Esophagus squamous epithelium (tissue), 5 donors: ENCODE measurements around the gene SAE1. TPM values are rescaled to one million over a fixed set of nuclear protein-coding genes. Genes with fewer than 3 reads are reported as not detected.

Source experiments
- DNase-seq: peaks from one replicate; lab custom pipeline; 2025; lab: John Stamatoyannopoulos, UW
- H3K27ac ChIP-seq, 4 donors: fragments of 200-600 bp; sonication (generic); one replicate each; pipeline ENCODE4 v1.5.1; 2016 to 2019; ENCODE audit warnings: mild to moderate bottlenecking in 1 of 4
- H3K27me3 ChIP-seq, 4 donors: fragments of 200-600 bp; sonication (generic); 1 replicate in 3 of 4; 2 replicates in 1 of 4; pipeline versions ENCODE4 v1.5.1 to v1.6.0; 2017 to 2021; ENCODE audit warnings: antibody characterized with exemption in 1 of 4
- H3K36me3 ChIP-seq, 3 donors: fragments of 200-600 bp; sonication (generic); one replicate each; pipeline ENCODE4 v1.5.1; 2016 to 2019
- H3K4me1 ChIP-seq, 3 donors: fragments of 200-600 bp; sonication (generic); one replicate each; pipeline ENCODE4 v1.5.1; 2017 to 2019
- H3K4me3 ChIP-seq, 4 donors: fragments of 200-600 bp; sonication (generic); 1 replicate in 3 of 4; 2 replicates in 1 of 4; pipeline ENCODE4 v1.5.1; 2016 to 2019; ENCODE audit warnings: mild to moderate bottlenecking in 2 of 4, moderate library complexity in 1 of 4
- H3K9me3 ChIP-seq, 3 donors: fragments of 200-600 bp; sonication (generic); one replicate each; pipeline ENCODE4 v1.5.1; 2016 to 2019
- POLR2A ChIP-seq, 4 donors: fragments of 450-650 bp; IDR thresholded peaks; one replicate each; pipeline ENCODE4 v1.6.1; 2017; ENCODE audit warnings: antibody characterized with exemption in 4 of 4, mild to moderate bottlenecking in 4 of 4, moderate library complexity in 3 of 4
- WGBS, 2 donors: methylation state at CpG; one replicate each; pipeline ENCODE4 v1.1.5; 2018; 5-methylcytosine and 5-hydroxymethylcytosine counted together
- intact Hi-C: fragments of 100-400 bp; cut with DNase I; formaldehyde crosslinking; loops from one replicate; pipeline ENCODE4 v1.15.0; 2022
- total RNA-seq, 4 donors: library from RNA; depleted of rRNA; stranded (reverse); fragments of >200 nt; gene quantifications; one replicate each; pipeline ENCODE4 v1.1.0, GENCODE V29; 2016
- TF ChIP-seq, protein P1 (sequence below), 6 experiments: fragments of 450-650 bp in 4 of 6; fragments of 200-600 bp in 2 of 6; sonication (generic) in 2 of 6; IDR thresholded peaks; one replicate each; pipeline ENCODE4 v1.5.1; 2016 to 2019; ENCODE audit warnings: antibody characterized with exemption in 6 of 6, mild to moderate bottlenecking in 4 of 6, moderate library complexity in 4 of 6
- donor health status: DM: yes; HTN: yes; CAD: no.

Gene SAE1
- total RNA-seq, 4 donors from 2014 or later: 31.8 to 73.5 (median 62.1) TPM

DNA sequence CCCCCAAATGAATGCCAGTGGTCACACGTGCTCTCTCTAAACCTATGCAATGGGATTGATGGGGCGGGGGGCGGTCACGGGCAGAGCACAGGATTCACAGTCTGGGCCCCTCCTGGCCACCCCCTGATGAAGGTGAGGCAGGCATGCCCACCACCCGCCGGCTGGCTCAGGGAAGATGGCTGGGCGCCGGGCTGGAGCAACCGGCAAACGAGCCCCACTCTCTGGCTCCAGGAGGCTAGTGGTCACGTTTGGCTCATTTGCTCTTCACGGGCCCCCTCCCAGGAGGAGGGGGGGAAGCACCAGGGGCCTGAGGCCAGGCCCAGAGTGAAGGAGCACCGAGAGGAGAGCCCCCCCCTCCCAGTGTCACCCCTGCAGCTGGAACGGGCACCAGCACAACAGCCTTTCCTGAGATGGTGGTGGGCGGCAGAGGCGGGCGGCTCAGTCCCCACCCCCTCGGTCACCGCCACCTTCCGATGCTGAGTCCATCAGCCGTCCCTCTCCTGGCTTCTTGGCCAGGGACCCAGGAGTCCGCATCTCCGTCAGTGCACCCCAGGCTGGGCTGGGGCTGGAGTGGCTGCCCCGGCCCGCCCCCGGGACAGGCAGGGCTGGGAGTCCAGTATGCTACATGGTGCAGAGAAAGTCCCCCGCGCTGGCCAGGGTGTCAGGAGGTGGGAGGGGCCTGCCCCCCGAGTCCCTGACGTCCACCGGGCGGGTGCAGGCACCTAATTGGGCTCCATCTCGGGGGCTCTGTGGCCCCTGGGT, 90.6 kb downstream of the SAE1 start:
- Histone ChIP-seq H3K27me3 (no peaks in the 10 kb centered on the region), H3K9me3 (no peaks in the 10 kb centered on the region), H3K27ac (no peak overlapping the region), H3K36me3 (peaks cover 0 to 25% (median 8%) of the 10 kb centered on the region in 3 donors), H3K4me1 (peaks cover 1 to 12% (median 4%) of the 10 kb centered on the region in 3 donors), H3K4me3 (no peak overlapping the region)
- WGBS, 2 donors: 80% methylated on average over 1 of the region's 33 CpGs; no CpG with 5 or more reads in 1 of the 2 donors
- TF ChIP-seq POLR2A (IDR thresholded peaks at IDR 0.05): no peak
- TF ChIP-seq, protein P1, sequence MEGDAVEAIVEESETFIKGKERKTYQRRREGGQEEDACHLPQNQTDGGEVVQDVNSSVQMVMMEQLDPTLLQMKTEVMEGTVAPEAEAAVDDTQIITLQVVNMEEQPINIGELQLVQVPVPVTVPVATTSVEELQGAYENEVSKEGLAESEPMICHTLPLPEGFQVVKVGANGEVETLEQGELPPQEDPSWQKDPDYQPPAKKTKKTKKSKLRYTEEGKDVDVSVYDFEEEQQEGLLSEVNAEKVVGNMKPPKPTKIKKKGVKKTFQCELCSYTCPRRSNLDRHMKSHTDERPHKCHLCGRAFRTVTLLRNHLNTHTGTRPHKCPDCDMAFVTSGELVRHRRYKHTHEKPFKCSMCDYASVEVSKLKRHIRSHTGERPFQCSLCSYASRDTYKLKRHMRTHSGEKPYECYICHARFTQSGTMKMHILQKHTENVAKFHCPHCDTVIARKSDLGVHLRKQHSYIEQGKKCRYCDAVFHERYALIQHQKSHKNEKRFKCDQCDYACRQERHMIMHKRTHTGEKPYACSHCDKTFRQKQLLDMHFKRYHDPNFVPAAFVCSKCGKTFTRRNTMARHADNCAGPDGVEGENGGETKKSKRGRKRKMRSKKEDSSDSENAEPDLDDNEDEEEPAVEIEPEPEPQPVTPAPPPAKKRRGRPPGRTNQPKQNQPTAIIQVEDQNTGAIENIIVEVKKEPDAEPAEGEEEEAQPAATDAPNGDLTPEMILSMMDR (IDR thresholded peaks at IDR 0.05): no peak
- no peak for DNase-seq
- intact Hi-C loops: no loop called here

DNA sequence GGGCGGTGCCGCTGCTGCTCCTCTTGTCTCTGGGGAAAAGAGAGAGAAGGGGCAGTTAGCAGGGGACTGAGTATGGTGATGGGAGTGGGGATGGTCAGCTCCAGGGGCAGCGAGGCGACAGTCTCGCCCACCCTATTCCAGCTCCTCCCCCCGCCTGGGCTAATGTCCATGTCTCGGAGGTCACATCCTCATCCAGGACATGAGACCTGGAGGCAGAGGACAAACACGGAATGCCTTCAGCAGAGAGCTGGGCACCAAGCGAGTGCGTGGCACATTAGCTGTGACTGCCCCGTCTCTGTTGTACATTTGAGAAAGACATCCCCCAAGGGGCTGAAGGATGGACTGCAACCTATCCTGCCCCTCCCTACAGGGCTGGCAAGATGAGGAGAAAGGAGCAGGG, 91.3 kb downstream of the SAE1 start:
- H3K9me3 ChIP-seq: no peaks in the 10 kb centered on the region
- H3K36me3 ChIP-seq: peaks cover 0 to 25% (median 8%) of the 10 kb centered on the region in 3 donors
- WGBS, 2 donors: 96% methylated on average over 4 of the region's 11 CpGs; no CpG with 5 or more reads in 1 of the 2 donors
- peaks cover 8 to 18% (median 10%) of the 10 kb centered on the region in 3 donors for H3K4me1 ChIP-seq
- H3K4me3 ChIP-seq: no peak overlapping the region
- no peak overlapping the region for H3K27ac ChIP-seq
- TF ChIP-seq, protein P1 (IDR thresholded peaks at IDR 0.05): no peak
- no peak for TF ChIP-seq POLR2A (IDR thresholded peaks at IDR 0.05)
- DNase-seq: no peak
- H3K27me3 ChIP-seq: no peaks in the 10 kb centered on the region
- intact Hi-C loops: no loop called here

DNA sequence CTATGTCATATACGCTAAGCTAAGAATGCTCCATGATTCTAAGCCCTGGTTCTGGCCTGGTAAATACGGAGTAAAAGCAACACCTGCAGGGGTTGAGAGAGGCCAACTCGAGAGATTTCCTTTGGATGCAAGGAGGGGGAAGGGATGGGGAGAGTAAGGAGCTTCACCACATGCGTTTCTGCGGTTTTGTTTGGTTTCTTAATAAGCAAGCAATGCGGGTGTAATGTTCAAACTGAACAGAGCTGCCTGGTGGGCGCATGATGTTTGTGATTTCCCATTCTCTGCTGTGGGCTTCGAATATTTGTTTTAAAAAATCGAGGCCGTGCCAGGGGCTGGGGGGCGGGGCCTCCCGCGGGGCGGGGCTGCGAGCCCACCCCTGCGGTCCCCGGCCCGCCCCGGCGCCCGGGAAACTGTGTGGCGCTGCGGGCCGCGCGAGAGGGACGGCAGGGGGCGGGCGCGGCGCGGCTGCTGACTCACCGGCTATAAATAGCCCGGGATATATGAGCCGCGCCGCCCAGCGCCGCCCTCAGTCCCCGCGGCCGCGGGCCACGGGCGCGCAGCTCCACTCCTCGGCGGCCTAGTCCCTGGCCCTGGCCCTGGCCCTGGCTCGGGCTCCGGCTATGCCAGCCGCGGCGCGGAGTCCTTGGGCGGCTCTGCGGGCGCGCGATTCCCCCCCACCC, 95.3 kb downstream of the SAE1 start:
- peak overlapping the region; percentile 34 to 99 (median 74) for H3K4me3 ChIP-seq
- peaks cover 29 to 58% (median 32%) of the 10 kb centered on the region in 3 donors for H3K4me1 ChIP-seq
- peaks cover 0 to 17% (median 8%) of the 10 kb centered on the region in 3 donors for H3K36me3 ChIP-seq
- peaks cover 0 to 25% (median 0%) of the 10 kb centered on the region in 4 donors for H3K27me3 ChIP-seq
- no peaks in the 10 kb centered on the region for H3K9me3 ChIP-seq
- DNase-seq: no peak
- intact Hi-C loops: no loop called here
- TF ChIP-seq, protein P1 (IDR thresholded peaks at IDR 0.05): peak in 5 of 6 experiments; percentile 30 to 76 (median 68)
- TF ChIP-seq POLR2A (IDR thresholded peaks at IDR 0.05): peak; percentile 48 to 100 (median 98)
- H3K27ac ChIP-seq: peak overlapping the region; percentile 94 to 100 (median 98)
- WGBS, 2 donors: 20% methylated on average over 8 of the region's 59 CpGs

DNA sequence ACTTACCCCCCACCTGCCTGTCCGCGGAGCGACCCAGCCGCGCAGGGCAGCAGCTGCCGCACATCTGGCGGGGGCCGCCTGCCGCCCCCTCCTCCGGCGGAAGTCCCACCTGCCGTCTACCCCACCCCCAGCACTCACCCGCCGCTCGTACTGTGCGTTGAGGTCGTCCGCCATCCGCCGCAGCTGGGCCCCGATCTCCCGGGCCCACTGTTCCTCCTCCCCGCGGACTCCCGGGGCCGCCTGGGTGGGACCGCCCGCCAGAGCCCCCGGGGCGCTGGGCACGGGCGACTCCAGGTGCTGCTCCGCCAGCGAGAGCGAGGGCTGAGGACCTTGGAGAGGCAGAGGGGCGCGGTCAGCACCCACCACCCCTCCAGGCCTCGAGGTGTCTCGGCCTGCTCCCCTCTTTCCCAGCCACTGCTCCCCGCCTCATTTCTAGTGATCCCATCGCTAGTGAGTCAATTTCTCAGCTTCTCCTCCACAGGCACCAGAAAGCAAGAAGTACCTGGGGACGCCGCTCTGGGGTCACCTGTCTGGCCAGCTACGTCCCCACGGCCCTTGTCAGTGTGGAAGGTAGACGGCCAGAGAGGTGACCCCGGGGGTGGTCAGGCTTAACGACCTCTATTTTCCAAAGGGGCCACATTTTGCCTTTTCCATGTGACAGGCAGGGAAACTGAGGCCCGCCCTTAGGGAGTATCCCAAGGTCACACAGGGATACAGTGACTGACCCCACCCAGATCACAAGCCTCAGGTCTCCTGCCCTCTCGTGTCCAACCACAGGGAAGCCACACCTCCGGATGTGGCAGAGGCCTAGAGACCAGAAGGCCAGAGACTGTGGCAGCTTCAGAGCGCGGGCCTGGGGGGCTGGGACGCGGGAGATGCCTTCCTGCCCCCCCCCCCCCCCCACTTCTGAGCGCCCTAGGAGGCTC, 96.1 kb downstream of the SAE1 start:
- Histone ChIP-seq H3K4me1 (peaks cover 33 to 64% (median 37%) of the 10 kb centered on the region in 3 donors), H3K9me3 (no peaks in the 10 kb centered on the region), H3K27me3 (peaks cover 0 to 25% (median 0%) of the 10 kb centered on the region in 4 donors), H3K36me3 (peaks cover 0 to 9% (median 0%) of the 10 kb centered on the region in 3 donors), H3K27ac (peak overlapping the region; percentile 94 to 100 (median 98)), H3K4me3 (peak overlapping the region; percentile 34 to 99 (median 74))
- TF ChIP-seq, protein P1 (IDR thresholded peaks at IDR 0.05): no peak
- peak in 1 of 4 donors; percentile 73 for TF ChIP-seq POLR2A (IDR thresholded peaks at IDR 0.05)
- intact Hi-C loops: no loop called here
- no peak for DNase-seq
- 6% methylated on average over 12 of the region's 56 CpGs; no CpG with 5 or more reads in 1 of the 2 donors for whole genome bisulfite sequencing, 2 donors
